ENCODE data around the gene SH3D21.

DNA sequence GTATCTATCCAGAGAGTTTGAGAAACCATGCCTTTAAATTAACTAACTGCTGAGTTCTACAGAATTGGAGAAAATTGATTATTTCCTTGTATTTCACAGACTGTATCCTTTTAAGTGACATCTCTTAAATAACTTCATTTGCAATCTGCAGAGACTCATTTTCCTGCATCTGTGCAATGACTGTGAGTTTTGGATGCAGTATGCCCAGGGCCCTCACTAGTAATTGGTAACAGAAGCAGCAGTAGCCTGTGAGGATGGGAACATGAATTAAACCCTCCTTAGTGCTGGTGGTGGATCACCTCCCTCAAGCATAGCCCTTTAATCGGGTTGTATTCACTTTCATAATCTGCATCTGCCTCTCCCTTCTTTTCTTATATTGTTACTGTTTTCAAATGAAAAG is 21.7 kb upstream of the SH3D21 start:
- TF ChIP-seq, protein P1, sequence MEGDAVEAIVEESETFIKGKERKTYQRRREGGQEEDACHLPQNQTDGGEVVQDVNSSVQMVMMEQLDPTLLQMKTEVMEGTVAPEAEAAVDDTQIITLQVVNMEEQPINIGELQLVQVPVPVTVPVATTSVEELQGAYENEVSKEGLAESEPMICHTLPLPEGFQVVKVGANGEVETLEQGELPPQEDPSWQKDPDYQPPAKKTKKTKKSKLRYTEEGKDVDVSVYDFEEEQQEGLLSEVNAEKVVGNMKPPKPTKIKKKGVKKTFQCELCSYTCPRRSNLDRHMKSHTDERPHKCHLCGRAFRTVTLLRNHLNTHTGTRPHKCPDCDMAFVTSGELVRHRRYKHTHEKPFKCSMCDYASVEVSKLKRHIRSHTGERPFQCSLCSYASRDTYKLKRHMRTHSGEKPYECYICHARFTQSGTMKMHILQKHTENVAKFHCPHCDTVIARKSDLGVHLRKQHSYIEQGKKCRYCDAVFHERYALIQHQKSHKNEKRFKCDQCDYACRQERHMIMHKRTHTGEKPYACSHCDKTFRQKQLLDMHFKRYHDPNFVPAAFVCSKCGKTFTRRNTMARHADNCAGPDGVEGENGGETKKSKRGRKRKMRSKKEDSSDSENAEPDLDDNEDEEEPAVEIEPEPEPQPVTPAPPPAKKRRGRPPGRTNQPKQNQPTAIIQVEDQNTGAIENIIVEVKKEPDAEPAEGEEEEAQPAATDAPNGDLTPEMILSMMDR (IDR thresholded peaks at IDR 0.05 in 8 of 11, conservative IDR thresholded peaks at IDR 0.05 in 3 of 11): no peak
- TF ChIP-seq POLR2A (IDR thresholded peaks at IDR 0.05) (no peak), POLR2AphosphoS5 (IDR thresholded peaks at IDR 0.05) (no peak)

Measured in spleen (tissue), 7 donors.